H9 (cell line): ENCODE results near the gene CATSPERB. TPM values are rescaled to one million over a fixed set of nuclear protein-coding genes. Genes with fewer than 3 reads are reported as not detected.

Experiments used
- DNase-seq: peaks from one replicate; pipeline ENCODE4 v3.0.0-alpha.2; 2017
- H2AFZ ChIP-seq: one replicate; pipeline ENCODE4 v1.6.1; 2013; ENCODE audit warnings: mild to moderate bottlenecking, low read length, control low read depth, moderate library complexity
- H2AK5ac ChIP-seq: 2 replicates; pipeline ENCODE4 v1.6.1; 2013; ENCODE audit warnings: low read length, control low read depth, mixed read lengths; ENCODE audit not compliant: insufficient read length
- H2BK120ac ChIP-seq: one replicate; pipeline ENCODE4 v1.6.1; 2013; ENCODE audit warnings: low read depth, mild to moderate bottlenecking, low read length, control low read depth, inconsistent platforms; ENCODE audit not compliant: poor library complexity, severe bottlenecking
- H2BK12ac ChIP-seq: 2 replicates; pipeline ENCODE4 v1.6.1; 2013; ENCODE audit warnings: low read length, control low read depth, mixed read lengths, low read depth; ENCODE audit not compliant: insufficient read length
- H2BK15ac ChIP-seq: 2 replicates; pipeline ENCODE4 v1.6.1; 2013; ENCODE audit warnings: low read depth, low read length, control low read depth
- H2BK20ac ChIP-seq: one replicate; pipeline ENCODE4 v1.6.1; 2013; ENCODE audit warnings: low read depth, mild to moderate bottlenecking, low read length, control low read depth, inconsistent platforms; ENCODE audit not compliant: poor library complexity, severe bottlenecking
- H2BK5ac ChIP-seq: 2 replicates; pipeline ENCODE4 v1.6.1; 2013; ENCODE audit warnings: low read length, control low read depth, mixed read lengths; ENCODE audit not compliant: insufficient read length
- H3K14ac ChIP-seq: 2 replicates; pipeline ENCODE4 v1.6.1; 2013; ENCODE audit warnings: low read length, control low read depth; ENCODE audit not compliant: insufficient read depth
- H3K18ac ChIP-seq: 2 replicates; pipeline ENCODE4 v1.6.1; 2013; ENCODE audit warnings: low read depth, mild to moderate bottlenecking, mixed read lengths, low read length, control low read depth; ENCODE audit not compliant: insufficient read length
- H3K23ac ChIP-seq: 2 replicates; pipeline ENCODE4 v1.6.1; 2013; ENCODE audit warnings: low read length, control low read depth, mixed read lengths, low read depth; ENCODE audit not compliant: insufficient read length
- H3K23me2 ChIP-seq: 2 replicates; pipeline ENCODE4 v1.6.1; 2013; ENCODE audit warnings: low read depth, mild to moderate bottlenecking, mixed read lengths, low read length, control low read depth; ENCODE audit not compliant: insufficient read length, poor library complexity, severe bottlenecking
- H3K27ac ChIP-seq: 2 replicates; pipeline ENCODE4 v1.5.1; 2013; ENCODE audit warnings: low read length, control low read depth, mixed read lengths, low read depth; ENCODE audit not compliant: insufficient read length
- H3K27me3 ChIP-seq: 2 replicates; pipeline ENCODE4 v1.6.1; 2013; ENCODE audit warnings: low read length, control low read depth, inconsistent platforms; ENCODE audit not compliant: insufficient read depth
- H3K4ac ChIP-seq: 2 replicates; pipeline ENCODE4 v1.6.1; 2013; ENCODE audit warnings: low read depth, mild to moderate bottlenecking, control low read depth, inconsistent platforms, low read length, moderate library complexity
- H3K4me1 ChIP-seq: 2 replicates; pipeline ENCODE4 v1.6.1; 2013; ENCODE audit warnings: low read length, control low read depth, inconsistent platforms; ENCODE audit not compliant: insufficient read depth
- H3K4me2 ChIP-seq: 2 replicates; pipeline ENCODE4 v1.6.1; 2013; ENCODE audit warnings: low read length, control low read depth, mixed read lengths; ENCODE audit not compliant: insufficient read length, insufficient read depth
- H3K56ac ChIP-seq: 2 replicates; pipeline ENCODE4 v1.6.1; 2013; ENCODE audit warnings: low read depth, mild to moderate bottlenecking, mixed read lengths, low read length, control low read depth; ENCODE audit not compliant: insufficient read length
- H3K79me1 ChIP-seq: 2 replicates; pipeline ENCODE4 v1.6.1; 2013; ENCODE audit warnings: low read depth, mild to moderate bottlenecking, moderate library complexity, low read length, control low read depth, inconsistent platforms; ENCODE audit not compliant: insufficient read depth, poor library complexity, severe bottlenecking
- H3K79me2 ChIP-seq: 2 replicates; pipeline ENCODE4 v1.6.1; 2013; ENCODE audit warnings: low read length, control low read depth, inconsistent platforms; ENCODE audit not compliant: insufficient read depth
- H3K9ac ChIP-seq: 2 replicates; pipeline ENCODE4 v1.6.1; 2013; ENCODE audit warnings: low read length, control low read depth, mixed read lengths; ENCODE audit not compliant: insufficient read length; ENCODE audit errors: extremely low read depth
- H3K9me3 ChIP-seq: one replicate; pipeline ENCODE4 v1.6.1; 2013; ENCODE audit warnings: low read depth, low read length, inconsistent platforms; ENCODE audit not compliant: control insufficient read depth
- H3T11ph ChIP-seq: one replicate; pipeline ENCODE4 v1.6.1; 2013; ENCODE audit warnings: mild to moderate bottlenecking, low read length, control low read depth, inconsistent platforms
- H4K20me1 ChIP-seq: one replicate; pipeline ENCODE4 v1.6.1; 2013; ENCODE audit not compliant: control insufficient read depth, insufficient read length, insufficient read depth
- H4K5ac ChIP-seq: 2 replicates; pipeline ENCODE4 v1.6.1; 2013; ENCODE audit warnings: low read depth, mild to moderate bottlenecking, mixed read lengths, low read length, control low read depth; ENCODE audit not compliant: insufficient read length
- H4K8ac ChIP-seq: replicated peaks from 2 replicates; pipeline ENCODE4 v1.6.1; 2013; ENCODE audit warnings: low read length, control low read depth, mixed read lengths, low read depth; ENCODE audit not compliant: insufficient read length
- H4K91ac ChIP-seq: 2 replicates; pipeline ENCODE4 v1.6.1; 2013; ENCODE audit warnings: low read depth, mild to moderate bottlenecking, moderate library complexity, mixed read lengths, low read length, control low read depth; ENCODE audit not compliant: insufficient read length
- H3K27ac Mint-ChIP-seq, 3 experiments: 2 replicates in 2 of 3; 3 replicates in 1 of 3; pipeline ENCODE4 v1.8.0; 2020 to 2021; ENCODE audit warnings: mixed read lengths in 3 of 3, mild to moderate bottlenecking in 1 of 3, moderate library complexity in 1 of 3
- H3K27me3 Mint-ChIP-seq: 2 replicates; pipeline ENCODE4 v1.8.0; 2021; ENCODE audit warnings: low read depth, mild to moderate bottlenecking, moderate library complexity, mixed read lengths
- H3K36me3 Mint-ChIP-seq, 3 experiments: 2 replicates in 2 of 3; 3 replicates in 1 of 3; pipeline ENCODE4 v1.8.0; 2020 to 2021; ENCODE audit warnings: low read depth in 3 of 3, mixed read lengths in 3 of 3; ENCODE audit not compliant: insufficient read depth in 1 of 3
- H3K4me1 Mint-ChIP-seq, 2 experiments: 2 replicates each; pipeline ENCODE4 v1.8.0; 2020; ENCODE audit warnings: mixed read lengths in 2 of 2
- H3K4me3 Mint-ChIP-seq, 2 experiments: 2 replicates in 1 of 2; 3 replicates in 1 of 2; pipeline ENCODE4 v1.8.0; 2020 to 2021; ENCODE audit warnings: mild to moderate bottlenecking in 2 of 2, mixed read lengths in 2 of 2, moderate library complexity in 1 of 2
- H3K9me3 Mint-ChIP-seq, 2 experiments: 2 replicates in 1 of 2; 3 replicates in 1 of 2; pipeline ENCODE4 v1.8.0; 2020; ENCODE audit warnings: mild to moderate bottlenecking in 2 of 2, mixed read lengths in 2 of 2, moderate library complexity in 1 of 2
- CTCF ChIP-seq: fragments of 200-600 bp; sonication (generic); conservative IDR thresholded peaks from 3 replicates; pipeline ENCODE4 v1.8.0; 2021; ENCODE audit warnings: antibody characterized with exemption, mild to moderate bottlenecking
- WGBS: extraction: QIAGEN DNeasy Blood & Tissue Kit; methylation state at CpG from one replicate; pipeline ENCODE4 v1.1.7; 2013; ENCODE audit warnings: missing lambda C conversion rate, low lambda C conversion rate, mixed read lengths; ENCODE audit not compliant: insufficient read length; ENCODE audit errors: extremely low coverage; 5-methylcytosine and 5-hydroxymethylcytosine counted together
- total RNA-seq: library from RNA; stranded (reverse); gene quantifications from 2 replicates; pipeline ENCODE4 v1.2.1, GENCODE V29; 2021

The CATSPERB gene
- total RNA-seq, 1 experiment from 2014 or later = 0.48 TPM

GRCh38 chr14:91728616-91729183 is 3.2 kb downstream of the CATSPERB start:
- no peak overlapping the region for H2AFZ ChIP-seq
- no peaks in the 10 kb centered on the region for H3K36me3 Mint-ChIP-seq

More at GRCh38 chr14:91728616-91729183, 3.2 kb downstream of the CATSPERB start:
- no peaks in the 10 kb centered on the region for H3K27me3 ChIP-seq
- no peak overlapping the region for H4K8ac ChIP-seq
- H2BK12ac ChIP-seq = no peak overlapping the region
- no peak overlapping the region for H2AK5ac ChIP-seq
- H2BK120ac ChIP-seq = no peak overlapping the region
- H3K79me2 ChIP-seq = no peaks in the 10 kb centered on the region
- DNase-seq = no peak
- Mint-ChIP-seq H3K4me3 (no peak overlapping the region), H3K27me3 (peaks cover 2% of the 10 kb centered on the region; the same call in 1 of the 2 replicates), H3K9me3 (no peaks in the 10 kb centered on the region), H3K27ac (no peak overlapping the region), H3K4me1 (no peaks in the 10 kb centered on the region)
- no peak overlapping the region for H3K56ac ChIP-seq
- H4K20me1 ChIP-seq = no peaks in the 10 kb centered on the region
- H2BK15ac ChIP-seq = no peak overlapping the region
- no CpG with 5 or more reads among the region's 4 CpGs for WGBS
- no peak overlapping the region for H3K14ac ChIP-seq
- no peaks in the 10 kb centered on the region for H3K23me2 ChIP-seq
- no peak overlapping the region for H3T11ph ChIP-seq
- H3K4me1 ChIP-seq = no peaks in the 10 kb centered on the region
- no peak overlapping the region for H3K27ac ChIP-seq
- no peak overlapping the region for H4K5ac ChIP-seq
- H3K79me1 ChIP-seq = no peaks in the 10 kb centered on the region
- H3K23ac ChIP-seq = no peak overlapping the region
- H3K9ac ChIP-seq = no peak overlapping the region
- no peak overlapping the region for H4K91ac ChIP-seq
- H2BK20ac ChIP-seq = no peak overlapping the region
- H2BK5ac ChIP-seq = no peak overlapping the region
- TF ChIP-seq CTCF = no peak
- no peak overlapping the region for H3K4me2 ChIP-seq
- no peaks in the 10 kb centered on the region for H3K9me3 ChIP-seq
- no peak overlapping the region for H3K18ac ChIP-seq
- H3K4ac ChIP-seq = no peak overlapping the region
